Prostate gland (tissue), 2 donors: ENCODE measurements around the gene THBS1. TPM values are rescaled to one million over a fixed set of nuclear protein-coding genes. Genes with fewer than 3 reads are reported as not detected.
A peak's percentile ranks its signal among the peaks of the same experiment; 100 is the strongest.

ENCODE experiments used
- DNase-seq: peaks from one replicate; pipeline ENCODE4 v3.0.0-alpha.2; 2019; ENCODE audit warnings: low spot score
- H3K27ac ChIP-seq, 2 donors: fragments of 200-600 bp; sonication (generic); 2 replicates each; pipeline ENCODE4 v1.5.1; 2017 to 2019
- H3K27me3 ChIP-seq: fragments of 200-600 bp; sonication (generic); replicated peaks from 2 replicates; pipeline ENCODE4 v1.5.1; 2019; ENCODE audit not compliant: insufficient read depth
- H3K36me3 ChIP-seq, 2 donors: fragments of 200-600 bp; sonication (generic); 1 replicate in 1 of 2; 2 replicates in 1 of 2; pipeline versions ENCODE4 v1.5.1 to v1.8.1; 2017 to 2019
- H3K4me1 ChIP-seq: fragments of 200-600 bp; sonication (generic); replicated peaks from 2 replicates; pipeline ENCODE4 v1.5.1; 2019
- H3K4me3 ChIP-seq, 2 donors: fragments of 200-600 bp; sonication (generic); 2 replicates each; pipeline ENCODE4 v1.5.1; 2017 to 2019
- H3K9me3 ChIP-seq: fragments of 200-600 bp; sonication (generic); 2 replicates; pipeline ENCODE4 v1.5.1; 2017
- CTCF ChIP-seq, 4 experiments: fragments of 200-600 bp in 2 of 4; fragments of 450-650 bp in 2 of 4; sonication (generic) in 2 of 4; IDR thresholded peaks; 1 replicate in 3 of 4; 2 replicates in 1 of 4; pipeline ENCODE4 v1.5.1; 2016 to 2019; ENCODE audit warnings: antibody characterized with exemption in 4 of 4, mild to moderate bottlenecking in 2 of 4, moderate library complexity in 2 of 4
- POLR2A ChIP-seq: fragments of 450-650 bp; IDR thresholded peaks from one replicate; pipeline ENCODE4 v1.6.1; 2016; ENCODE audit warnings: antibody characterized with exemption, mild to moderate bottlenecking
- POLR2AphosphoS5 ChIP-seq: sonication (generic); formaldehyde crosslinking; IDR thresholded peaks from one replicate; pipeline ENCODE4 v1.6.1; 2017; ENCODE audit warnings: antibody characterized with exemption
- WGBS: methylation state at CpG from one replicate; pipeline ENCODE4 v1.1.5; 2018; 5-methylcytosine and 5-hydroxymethylcytosine counted together
- intact Hi-C: fragments of 100-400 bp; cut with DNase I; formaldehyde crosslinking; loops from one replicate; pipeline ENCODE4 v1.14.2; 2022
- total RNA-seq, 2 donors: library from RNA; depleted of rRNA; stranded (reverse); fragments of >200 nt; gene quantifications; one replicate each; pipeline ENCODE4 v1.1.0, GENCODE V29; 2016

Gene THBS1
- total RNA-seq, 2 donors from 2014 or later, result 50.1 to 95.7 TPM

- TF ChIP-seq CTCF (IDR thresholded peaks at IDR 0.05) (no peak), POLR2AphosphoS5 (no peak), POLR2A (no peak)
- WGBS, result 100% methylated on average over 2 of the region's 2 CpGs
Measured at GRCh38 chr15:39551476-39551875, 29.4 kb upstream of the THBS1 start.

GRCh38 chr15:39552556-39552955, 28.3 kb upstream of the THBS1 start:
- WGBS, result 12% methylated on average over 2 of the region's 2 CpGs
- DNase-seq, result no peak
- TF ChIP-seq POLR2AphosphoS5 (no peak), POLR2A (no peak), CTCF (IDR thresholded peaks at IDR 0.05) (no peak)
- H3K36me3 ChIP-seq, result no peaks in the 10 kb centered on the region
- intact Hi-C loops, result no loop called here
- H3K9me3 ChIP-seq, result no peaks in the 10 kb centered on the region
- no peak overlapping the region for H3K4me3 ChIP-seq
- no peak overlapping the region for H3K27ac ChIP-seq
- peaks cover 12% of the 10 kb centered on the region for H3K4me1 ChIP-seq
- no peaks in the 10 kb centered on the region for H3K27me3 ChIP-seq

More at GRCh38 chr15:39551476-39551875, 29.4 kb upstream of the THBS1 start:
- Histone ChIP-seq H3K4me1 (peaks cover 12% of the 10 kb centered on the region), H3K27ac (no peak overlapping the region), H3K9me3 (no peaks in the 10 kb centered on the region), H3K27me3 (no peaks in the 10 kb centered on the region), H3K4me3 (no peak overlapping the region), H3K36me3 (no peaks in the 10 kb centered on the region)
- intact Hi-C loops, result no loop called here
- DNase-seq, result no peak

- WGBS, result 15% methylated on average over 2 of the region's 2 CpGs
- peak; percentile 95 for TF ChIP-seq POLR2AphosphoS5
- no peak for TF ChIP-seq POLR2A
- peak overlapping the region; percentile 65 to 71 for H3K27ac ChIP-seq
- H3K9me3 ChIP-seq, result no peaks in the 10 kb centered on the region
- no peak overlapping the region for H3K4me3 ChIP-seq
- H3K4me1 ChIP-seq, result peaks cover 12% of the 10 kb centered on the region
- no peaks in the 10 kb centered on the region for H3K36me3 ChIP-seq
- DNase-seq, result peak; percentile 92
- H3K27me3 ChIP-seq, result no peaks in the 10 kb centered on the region
- intact Hi-C loops, result no loop called here
Measured at GRCh38 chr15:39553947-39554693, 26.8 kb upstream of the THBS1 start.

GRCh38 chr15:39554746-39555387, 26.0 kb upstream of the THBS1 start:
- no peak for DNase-seq
- Histone ChIP-seq H3K36me3 (no peaks in the 10 kb centered on the region), H3K27me3 (no peaks in the 10 kb centered on the region), H3K4me1 (peaks cover 12% of the 10 kb centered on the region), H3K27ac (no peak overlapping the region), H3K4me3 (no peak overlapping the region), H3K9me3 (no peaks in the 10 kb centered on the region)
- TF ChIP-seq POLR2A (no peak), POLR2AphosphoS5 (no peak)
- intact Hi-C loops, result no loop called here

GRCh38 chr15:39555885-39556284, 25.0 kb upstream of the THBS1 start:
- H3K36me3 ChIP-seq, result no peaks in the 10 kb centered on the region
- H3K4me1 ChIP-seq, result peaks cover 12% of the 10 kb centered on the region
- H3K27ac ChIP-seq, result no peak overlapping the region
- TF ChIP-seq POLR2AphosphoS5 (no peak), POLR2A (no peak), CTCF (IDR thresholded peaks at IDR 0.05) (no peak)
- no peak overlapping the region for H3K4me3 ChIP-seq
- intact Hi-C loops, result loop anchor here (2.0 kb wide), 1 partner anchor 23 kb away; no protein-coding TSS in a partner anchor
- no peaks in the 10 kb centered on the region for H3K27me3 ChIP-seq
- DNase-seq, result no peak
- H3K9me3 ChIP-seq, result no peaks in the 10 kb centered on the region
- WGBS, result 77% methylated on average over 4 of the region's 4 CpGs
